Measurements from ENCODE around the gene SYCP3.

- TF ChIP-seq CTCF (IDR thresholded peaks at IDR 0.05) (no peak), EZH2phosphoT487 (IDR thresholded peaks at IDR 0.05) (no peak), EZH2 (IDR thresholded peaks at IDR 0.05) (no peak)
Measured at GRCh38 chr12:101694297-101694848, 44.9 kb downstream of the SYCP3 start.
